ENCODE results near the gene YJEFN3.

GRCh38 chr19:19499272-19499995, 29.3 kb upstream of the YJEFN3 start:
- TF ChIP-seq, protein P1, sequence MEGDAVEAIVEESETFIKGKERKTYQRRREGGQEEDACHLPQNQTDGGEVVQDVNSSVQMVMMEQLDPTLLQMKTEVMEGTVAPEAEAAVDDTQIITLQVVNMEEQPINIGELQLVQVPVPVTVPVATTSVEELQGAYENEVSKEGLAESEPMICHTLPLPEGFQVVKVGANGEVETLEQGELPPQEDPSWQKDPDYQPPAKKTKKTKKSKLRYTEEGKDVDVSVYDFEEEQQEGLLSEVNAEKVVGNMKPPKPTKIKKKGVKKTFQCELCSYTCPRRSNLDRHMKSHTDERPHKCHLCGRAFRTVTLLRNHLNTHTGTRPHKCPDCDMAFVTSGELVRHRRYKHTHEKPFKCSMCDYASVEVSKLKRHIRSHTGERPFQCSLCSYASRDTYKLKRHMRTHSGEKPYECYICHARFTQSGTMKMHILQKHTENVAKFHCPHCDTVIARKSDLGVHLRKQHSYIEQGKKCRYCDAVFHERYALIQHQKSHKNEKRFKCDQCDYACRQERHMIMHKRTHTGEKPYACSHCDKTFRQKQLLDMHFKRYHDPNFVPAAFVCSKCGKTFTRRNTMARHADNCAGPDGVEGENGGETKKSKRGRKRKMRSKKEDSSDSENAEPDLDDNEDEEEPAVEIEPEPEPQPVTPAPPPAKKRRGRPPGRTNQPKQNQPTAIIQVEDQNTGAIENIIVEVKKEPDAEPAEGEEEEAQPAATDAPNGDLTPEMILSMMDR (IDR thresholded peaks at IDR 0.05) = no peak
- TF ChIP-seq POLR2A (IDR thresholded peaks at IDR 0.05) = no peak

Measured in esophagus squamous epithelium (tissue), 4 donors.